HG03135 (cell line): ENCODE results near the gene ABCB7.
"Not testable (repeated sequence)": the region's sequence is repeated elsewhere in the genome, so short reads cannot be mapped to it uniquely, and the experiment has no call there.

Experiments
- ATAC-seq: cut with Tn5 transposase; IDR thresholded peaks from one replicate; pipeline ENCODE4 v1.9.1; 2021; ENCODE audit warnings: mild to moderate bottlenecking, moderate library complexity; ENCODE audit not compliant: unreplicated experiment

ABCB7 gene

DNA sequence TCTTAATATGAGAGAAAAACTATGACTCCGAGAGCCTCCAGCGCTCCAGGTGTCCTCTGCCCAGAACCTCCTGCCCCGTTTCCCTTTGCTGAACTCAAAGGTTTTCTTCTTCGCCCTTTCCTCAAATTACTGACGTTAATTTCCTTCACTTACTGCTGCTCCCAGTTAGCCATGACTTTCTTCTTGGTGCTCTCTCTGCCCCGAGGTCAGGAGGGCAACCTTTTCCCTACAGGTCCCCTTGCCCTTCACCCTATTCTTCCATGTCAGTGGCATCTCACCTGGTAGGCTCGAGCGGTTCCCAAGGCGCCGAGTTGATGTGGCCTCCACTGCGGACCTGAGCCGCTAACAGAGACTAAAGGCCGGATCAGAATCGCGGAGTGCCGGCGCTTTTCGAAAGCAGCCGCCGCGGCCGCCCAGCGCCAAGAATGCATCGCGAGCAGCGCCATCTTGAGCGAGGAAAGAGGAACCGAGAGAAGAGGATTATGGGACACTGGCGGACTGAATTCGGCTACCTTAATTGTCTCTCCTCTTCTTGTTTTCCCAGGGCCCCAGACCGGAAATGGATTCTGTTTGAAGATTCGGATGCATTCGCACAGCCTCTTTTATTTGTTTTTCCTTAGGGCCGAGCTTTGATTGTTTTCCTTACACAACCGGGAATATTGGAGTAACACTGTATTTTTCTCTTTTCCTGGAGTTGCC lies at the start of gene ABCB7:
ABCB7 (minus strand) TSS at position 457 of the 699 bp plus-strand sequence; CDS start at position 446, 11 bp downstream.
- peak; percentile 92 for ATAC-seq

DNA sequence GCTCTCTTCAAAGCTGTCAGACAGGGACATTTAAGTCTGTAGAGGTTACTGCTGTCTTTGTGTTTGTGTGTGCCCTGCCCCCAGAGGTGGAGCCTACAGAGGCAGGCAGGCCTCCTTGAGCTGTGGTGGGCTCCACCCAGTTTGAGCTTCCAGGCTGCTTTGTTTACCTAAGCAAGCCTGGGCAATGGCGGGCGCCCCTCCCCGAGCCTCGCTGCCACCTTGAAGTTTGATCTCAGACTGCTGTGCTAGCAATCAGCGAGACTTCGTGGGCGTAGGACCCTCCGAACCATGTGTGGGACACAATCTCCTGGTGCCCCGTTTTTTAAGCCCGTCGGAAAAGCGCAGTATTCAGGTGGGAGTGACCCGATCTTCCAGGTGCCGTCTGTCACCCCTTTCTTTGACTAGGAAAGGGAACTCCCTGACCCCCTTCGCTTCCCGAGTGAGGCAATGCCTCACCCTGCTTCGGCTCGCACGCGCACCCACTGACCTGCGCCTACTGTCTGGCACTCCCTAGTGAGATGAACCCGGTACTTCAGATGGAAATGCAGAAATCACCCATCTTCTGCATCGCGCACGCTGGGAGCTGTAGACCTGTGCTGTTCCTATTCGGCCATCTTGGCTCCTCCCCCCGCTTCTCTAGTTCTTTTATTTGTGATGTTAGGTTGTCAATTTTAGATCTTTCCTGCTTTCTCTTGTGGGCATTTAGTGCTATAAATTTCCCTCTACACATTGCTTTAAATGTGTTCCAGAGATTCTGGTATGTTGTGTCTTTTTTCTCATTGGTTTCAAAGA lies 32.5 kb upstream of the ABCB7 start:
- ATAC-seq: not testable (repeated sequence)

DNA sequence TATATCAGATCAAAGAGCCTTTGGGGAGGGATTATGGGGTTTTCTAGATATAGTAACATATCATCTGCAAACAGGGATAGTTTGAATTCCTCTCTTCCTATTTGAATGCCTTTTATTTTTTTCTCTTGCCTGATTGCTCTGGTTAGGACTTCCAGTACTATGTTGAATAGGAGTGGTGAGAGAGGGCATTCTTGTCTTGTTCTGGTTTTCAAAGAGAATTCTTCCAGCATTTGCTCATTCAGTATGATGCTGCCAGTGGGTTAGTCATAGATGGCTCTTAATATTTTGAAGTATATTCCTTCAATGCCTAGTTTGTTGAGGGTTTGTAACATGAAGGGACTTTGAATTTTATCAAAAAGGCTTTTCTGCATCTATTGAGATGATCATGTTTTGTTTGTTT lies 25.6 kb upstream of the ABCB7 start:
- ATAC-seq: no peak

DNA sequence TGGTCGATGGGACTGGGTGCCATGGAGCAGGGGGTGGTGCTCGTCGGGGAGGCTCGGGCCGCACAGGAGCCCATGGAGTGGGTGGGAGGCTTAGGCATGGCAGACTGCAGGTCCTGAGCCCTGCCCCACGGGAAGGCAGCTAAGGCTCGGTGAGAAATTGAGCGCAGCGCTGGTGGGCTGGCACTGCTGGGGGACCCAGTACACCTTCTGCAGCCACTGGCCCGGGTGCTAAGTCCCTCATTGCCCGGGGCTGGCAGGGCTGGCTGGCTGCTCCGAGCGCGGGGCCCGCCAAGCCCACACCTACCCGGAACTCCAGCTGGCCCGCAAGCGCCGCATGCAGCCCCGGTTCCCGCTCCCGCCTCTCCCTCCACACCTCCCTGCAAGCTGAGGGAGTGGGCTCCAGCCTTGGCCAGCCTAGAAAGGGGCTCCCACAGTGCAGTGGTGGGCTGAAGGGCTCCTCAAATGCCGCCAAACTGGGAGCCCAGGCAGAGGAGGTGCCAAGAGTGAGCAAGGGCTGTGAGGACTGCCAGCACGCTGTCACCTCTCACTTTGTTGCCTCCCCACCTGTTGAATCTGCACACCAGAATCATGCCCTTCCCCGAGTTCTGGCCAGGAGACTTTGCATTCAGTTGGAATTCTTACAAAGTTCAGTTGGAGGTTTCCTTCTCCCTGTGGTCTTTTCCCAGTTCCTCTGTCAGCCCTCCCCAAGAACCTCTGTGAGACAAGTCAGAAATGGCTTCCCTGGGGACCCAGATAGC lies 23.6 kb upstream of the ABCB7 start:
- ATAC-seq: not testable (repeated sequence)

DNA sequence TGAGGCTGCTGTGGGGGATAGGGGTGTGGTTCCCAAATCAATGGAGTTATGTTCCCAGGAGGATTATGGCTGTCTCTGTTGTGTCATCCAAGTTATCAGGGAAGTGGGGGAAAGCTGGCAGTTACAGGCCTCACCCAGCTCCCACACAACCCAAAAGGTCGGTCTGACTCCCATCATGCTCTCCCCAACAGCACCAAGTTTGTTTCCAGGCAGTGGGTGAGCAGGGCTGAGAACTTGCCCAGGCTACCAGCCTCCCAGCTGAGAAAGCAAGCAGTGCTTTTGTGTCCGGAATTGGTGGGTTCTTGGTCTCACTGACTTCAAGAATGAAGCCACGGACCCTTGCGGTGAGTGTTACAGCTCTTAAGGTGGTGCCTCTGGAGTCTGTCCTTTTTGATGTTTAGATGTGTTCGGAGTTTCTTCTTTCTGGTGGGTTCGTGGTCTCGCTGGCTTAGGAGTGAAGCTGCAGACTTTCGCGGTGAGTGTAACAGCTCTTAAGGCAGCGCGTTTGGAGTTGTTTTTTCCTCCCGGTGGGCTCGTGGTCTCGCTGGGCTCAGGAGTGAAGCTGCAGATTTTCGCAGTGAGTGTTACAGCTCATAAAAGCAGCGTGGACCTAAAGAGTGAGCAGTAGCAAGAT lies 16.3 kb upstream of the ABCB7 start:
- not testable (repeated sequence) for ATAC-seq

DNA sequence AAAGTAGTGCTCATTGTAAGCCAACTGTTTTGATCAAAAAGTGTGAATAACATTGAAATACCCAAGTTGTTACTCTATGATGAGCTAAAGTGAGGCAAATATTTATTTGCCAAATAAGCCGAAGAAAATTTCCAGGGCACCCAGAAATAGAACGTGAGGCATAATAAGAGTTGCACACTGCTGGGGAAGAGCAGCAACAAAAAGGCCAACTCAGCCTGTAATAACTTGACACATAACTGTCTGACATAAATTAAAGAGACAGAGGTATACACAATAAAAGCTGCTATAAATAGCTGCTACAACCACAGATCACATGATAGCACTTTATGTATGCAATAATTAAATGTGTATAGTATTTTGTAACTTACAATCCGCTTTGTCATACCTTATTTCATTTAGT lies 2.0 kb upstream of the ABCB7 start:
- ATAC-seq: no peak

- no peak for ATAC-seq
Measured at GRCh38 chrX:75156531-75156945, 455 bp upstream of the ABCB7 start.

DNA sequence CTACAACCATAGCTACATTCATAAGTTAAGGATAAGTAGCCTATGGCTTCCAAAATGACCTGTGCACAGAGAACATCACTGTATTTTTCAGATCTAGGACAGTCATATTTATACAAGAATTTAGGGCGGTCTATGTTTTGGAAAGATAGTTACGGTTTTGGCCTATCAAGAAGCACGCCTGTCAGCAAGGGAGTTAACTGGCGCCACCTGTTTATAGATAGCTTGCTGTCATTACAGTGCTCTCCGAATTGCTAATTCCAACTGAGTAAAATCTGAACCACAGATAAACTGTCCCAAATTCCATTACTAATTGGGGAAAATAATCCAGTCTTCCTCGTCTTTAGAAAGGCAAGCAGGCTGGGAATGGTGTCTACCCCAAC lies 646 bp downstream of the ABCB7 start:
- peak; percentile 47 for ATAC-seq

DNA sequence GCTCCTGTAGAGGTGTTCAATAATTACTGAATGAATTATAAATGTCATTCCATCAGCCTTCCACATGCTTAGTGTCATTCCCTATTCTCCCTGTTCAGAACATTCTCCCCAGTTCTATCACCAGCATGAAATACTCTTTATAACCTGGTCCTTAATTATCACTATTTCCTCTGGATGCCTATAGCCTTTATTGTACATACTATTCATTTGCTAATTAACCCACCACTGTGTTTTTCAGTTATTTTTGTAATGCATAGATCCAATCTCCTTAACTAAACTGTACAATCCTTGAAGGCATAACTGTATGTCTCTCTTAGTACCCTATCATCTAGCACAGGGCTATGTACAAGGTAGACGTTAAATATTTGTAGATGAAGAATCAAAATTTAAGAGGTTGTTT lies 1.2 kb downstream of the ABCB7 start:
- ATAC-seq: no peak

DNA sequence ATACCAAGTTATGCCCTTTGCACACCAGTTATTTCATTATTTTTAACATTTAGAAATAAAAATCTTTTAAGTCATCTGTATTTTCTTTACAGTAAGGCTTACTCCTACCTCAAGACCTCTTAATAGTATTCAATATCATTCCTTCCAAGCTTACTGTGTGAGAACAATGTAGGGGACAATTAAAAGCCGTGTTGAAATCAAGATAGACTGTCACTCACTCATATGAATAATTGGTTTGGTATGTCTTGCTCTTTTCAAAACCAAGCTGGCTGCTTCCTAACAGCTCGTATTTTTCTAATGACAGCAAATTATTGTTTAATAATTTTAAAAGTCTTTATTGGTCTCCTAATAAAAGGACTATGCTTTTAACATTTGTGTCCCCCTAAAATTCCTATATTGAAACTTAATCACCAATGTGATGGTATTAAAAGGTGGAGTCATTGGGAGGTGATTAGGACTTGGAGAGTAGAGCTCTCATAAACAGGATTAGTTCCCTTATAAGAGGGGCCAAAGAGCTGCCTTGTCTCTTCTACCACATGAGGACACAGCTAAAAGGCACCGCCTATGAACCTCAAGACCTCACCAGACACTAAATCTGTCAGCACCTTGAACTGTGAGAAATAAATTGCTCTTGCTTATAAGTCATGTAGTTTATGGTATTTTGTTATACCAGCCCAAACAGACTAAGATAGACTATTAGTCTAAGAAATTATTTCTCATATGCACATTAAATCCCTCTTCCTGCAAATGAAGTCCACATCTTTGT lies 4.1 kb downstream of the ABCB7 start:
- ATAC-seq: no peak

- no peak for ATAC-seq
Measured at GRCh38 chrX:75149654-75150053, 6.4 kb downstream of the ABCB7 start.

- ATAC-seq: no peak
Measured at GRCh38 chrX:75132672-75133071, 23.4 kb downstream of the ABCB7 start.

- no peak for ATAC-seq
Measured at GRCh38 chrX:75131973-75132627, 24.0 kb downstream of the ABCB7 start.

DNA sequence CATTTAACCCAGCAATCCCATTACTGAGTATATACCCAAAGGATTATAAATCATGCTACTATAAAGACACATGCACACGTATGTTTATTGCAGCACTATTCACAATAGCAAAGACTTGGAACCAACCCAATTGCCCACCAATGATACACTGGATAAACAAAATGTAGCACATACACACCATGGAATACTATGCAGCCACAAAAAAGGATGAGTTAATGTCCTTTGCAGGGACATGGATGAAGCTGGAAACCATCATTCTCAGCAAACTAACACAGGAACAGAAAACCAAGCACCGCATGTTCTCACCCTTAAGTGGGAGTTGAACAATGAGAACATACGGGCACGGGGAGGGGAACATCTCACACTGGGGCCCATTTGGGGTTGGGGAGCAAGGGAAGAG lies 27.0 kb downstream of the ABCB7 start:
- ATAC-seq: not testable (repeated sequence)

GRCh38 chrX:75118296-75118695 lies 37.8 kb downstream of the ABCB7 start:
- ATAC-seq: no peak

GRCh38 chrX:75115707-75116413 lies 40.2 kb downstream of the ABCB7 start:
- no peak for ATAC-seq

GRCh38 chrX:75114638-75115037 lies 41.4 kb downstream of the ABCB7 start:
- ATAC-seq: no peak

DNA sequence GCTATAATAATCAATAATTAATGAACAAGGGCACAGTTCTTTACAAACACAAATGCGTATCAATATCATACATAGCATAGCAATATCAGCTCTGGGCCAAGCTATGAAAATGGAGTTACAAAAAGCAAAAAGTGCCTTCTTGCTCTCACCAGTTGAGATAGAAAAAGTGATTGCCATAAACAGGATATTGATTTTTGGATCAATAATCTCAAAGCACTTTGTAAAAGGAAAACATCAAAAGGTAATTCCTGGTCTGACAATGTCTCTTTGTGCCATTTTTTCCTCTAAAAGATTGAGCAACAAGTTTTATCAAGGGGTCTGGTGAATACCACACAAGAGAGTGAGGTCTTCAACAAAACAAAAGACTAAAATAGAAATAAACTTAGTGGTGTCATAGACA lies 42.4 kb downstream of the ABCB7 start:
- no peak for ATAC-seq

- no peak for ATAC-seq
Measured at GRCh38 chrX:75107863-75108509, 48.1 kb downstream of the ABCB7 start.
